Measurements from ENCODE around the gene GPD2.

Gene GPD2

DNA sequence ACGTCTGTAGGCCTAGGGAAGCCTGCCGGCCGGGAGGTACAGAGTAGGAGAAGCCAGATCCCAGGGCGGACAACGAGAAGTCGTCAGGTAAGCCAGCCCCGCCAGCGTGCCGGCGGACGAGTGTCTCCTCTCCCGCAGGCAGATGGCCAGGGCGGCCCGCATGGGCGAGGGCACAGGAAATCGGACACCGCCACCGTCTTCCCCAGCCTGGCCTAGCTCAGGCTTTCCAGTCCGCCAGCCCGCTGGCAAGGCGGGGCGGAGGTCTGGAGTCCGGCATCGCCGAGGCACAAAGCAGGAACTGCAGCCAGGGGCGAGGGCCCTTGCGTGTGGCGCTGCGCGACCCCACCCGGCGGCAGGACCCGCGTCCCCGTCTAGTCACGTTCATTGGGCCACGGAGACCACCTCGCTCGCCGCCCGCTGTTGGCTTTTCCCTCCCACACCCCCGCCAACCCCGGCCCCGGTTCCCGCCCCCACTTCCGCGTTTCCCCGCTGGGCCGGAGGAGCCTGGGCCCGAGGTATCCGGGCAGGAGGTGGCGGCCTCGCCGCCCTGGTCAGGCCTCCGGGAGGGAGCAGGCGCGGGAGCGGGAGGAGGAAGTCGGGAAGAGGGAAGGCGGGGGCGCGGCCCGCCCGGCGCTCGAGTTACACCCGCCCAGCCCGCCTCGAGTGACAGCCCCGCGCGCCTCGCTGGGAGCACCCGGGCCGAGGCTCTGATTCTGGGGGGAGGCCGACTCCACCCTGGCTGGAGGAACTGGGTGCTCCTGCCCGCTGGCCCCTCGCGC, at the start of gene GPD2:
Gene GPD2 (plus strand): TSS at position 662 of the 779 bp plus-strand sequence. CDS start 39,727 bp downstream, outside the sequence.
- DNase-seq: no peak

DNA sequence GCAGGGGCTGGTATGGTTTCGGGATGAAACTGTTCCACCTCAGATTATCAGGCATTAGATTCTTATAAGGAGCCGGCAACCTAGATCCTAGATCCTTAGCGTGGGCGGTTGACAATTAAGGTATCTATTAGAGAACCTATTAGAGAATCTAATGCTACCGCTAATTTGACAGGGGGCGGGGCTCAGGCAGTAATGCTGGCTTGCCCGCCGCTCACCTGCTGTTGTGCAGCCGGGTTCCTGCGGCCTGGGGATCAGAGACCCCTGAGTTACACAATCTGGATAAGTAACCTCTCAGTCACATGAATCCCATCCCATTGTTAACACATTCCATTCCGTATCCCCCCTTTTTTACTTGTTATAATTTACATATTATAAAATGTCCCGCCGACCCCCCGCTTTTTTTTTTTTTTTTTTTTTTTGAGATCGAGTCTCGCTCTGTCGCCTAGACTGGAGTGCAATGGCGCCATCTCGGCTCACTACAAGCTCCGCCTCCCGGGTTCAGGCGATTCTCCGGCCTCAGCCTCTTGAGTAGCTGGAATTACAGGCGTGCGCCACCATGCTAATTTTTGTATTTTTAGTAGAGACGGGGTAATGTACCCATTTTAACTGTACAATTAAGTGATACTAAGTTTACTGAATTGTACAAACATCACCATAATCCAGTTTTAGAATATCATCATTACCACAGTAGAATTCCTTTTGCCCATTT, 42.0 kb upstream of the GPD2 start:
- no peak for DNase-seq

DNA sequence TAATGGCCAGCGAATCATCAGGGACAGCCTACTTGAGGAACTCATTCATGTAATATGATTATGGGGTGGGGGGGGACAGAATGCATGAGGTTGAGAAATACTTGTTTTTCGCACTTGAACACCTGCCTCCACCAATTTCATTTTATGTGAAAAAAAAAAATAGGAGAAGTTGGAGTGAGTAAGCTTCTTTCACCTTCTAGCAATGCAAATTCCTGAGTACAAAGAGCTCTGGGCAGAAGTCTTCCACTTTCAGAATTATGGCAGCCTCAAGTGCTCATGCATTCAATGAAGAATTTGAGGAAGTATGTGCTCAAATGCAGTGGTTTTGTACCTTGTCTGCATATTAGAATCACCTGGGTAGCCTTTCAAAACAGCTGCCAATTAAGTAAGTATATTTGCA, 40.1 kb upstream of the GPD2 start:
- no peak for DNase-seq

- DNase-seq: no peak
Observed at GRCh38 chr2:156397229-156397628, 39.0 kb upstream of the GPD2 start.

- DNase-seq: no peak
Observed at GRCh38 chr2:156398176-156398575, 38.0 kb upstream of the GPD2 start.

DNA sequence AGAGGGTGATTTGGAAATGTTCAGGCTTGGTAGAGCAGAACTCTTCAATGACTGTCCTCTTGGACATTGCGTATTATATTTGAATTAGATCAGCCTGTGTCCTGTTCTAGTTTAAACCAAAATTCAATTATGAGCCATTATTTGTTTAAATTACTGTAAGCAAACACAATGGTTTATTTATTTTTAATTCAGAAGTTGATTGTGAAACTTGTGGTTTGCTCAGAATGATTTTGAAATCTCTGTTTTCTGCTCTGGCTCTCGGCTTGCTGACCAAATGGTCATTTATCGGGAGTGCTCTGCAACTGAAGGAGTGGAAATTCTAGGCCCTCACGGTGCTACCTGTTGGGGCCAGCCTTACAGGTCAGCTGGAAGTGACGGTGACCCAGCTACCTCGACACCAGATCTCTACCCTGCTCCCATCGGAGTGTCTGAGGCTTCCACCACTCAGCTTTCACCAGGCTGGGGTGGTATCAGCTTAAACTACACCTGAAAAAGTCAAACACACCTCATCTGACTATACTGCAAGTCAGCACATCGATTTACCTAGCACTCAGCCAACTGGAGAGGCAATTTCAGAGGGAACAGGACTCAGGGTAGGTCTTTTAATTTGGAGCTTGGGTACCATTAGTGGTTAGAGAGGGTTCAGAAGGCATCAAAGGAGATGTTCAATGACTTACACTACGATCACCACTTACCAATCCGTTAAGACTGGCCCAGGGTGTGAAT, 36.8 kb upstream of the GPD2 start:
- no peak for DNase-seq

GRCh38 chr2:156399950-156400705, 36.1 kb upstream of the GPD2 start:
- DNase-seq: no peak

GRCh38 chr2:156400706-156401678, 35.2 kb upstream of the GPD2 start:
- DNase-seq: peak; percentile 66

DNA sequence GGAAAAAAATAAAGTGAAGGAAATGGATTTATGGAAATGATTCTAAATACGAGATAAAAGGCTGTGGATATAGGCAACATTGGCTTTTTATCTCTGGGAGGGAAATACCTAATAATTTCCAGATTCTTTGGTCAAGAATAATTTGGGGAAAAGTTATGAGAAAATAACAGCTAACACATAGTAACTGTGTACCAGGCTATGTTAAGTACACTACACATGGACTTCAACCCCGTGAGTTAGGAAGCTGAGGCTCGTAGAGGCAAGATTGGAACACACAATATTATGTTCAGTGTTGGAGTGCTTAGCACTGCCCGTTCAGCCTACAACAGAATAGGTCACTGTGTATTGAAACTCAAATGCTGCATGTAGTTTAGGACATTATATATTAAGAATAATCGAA, 34.3 kb upstream of the GPD2 start:
- no peak for DNase-seq

DNA sequence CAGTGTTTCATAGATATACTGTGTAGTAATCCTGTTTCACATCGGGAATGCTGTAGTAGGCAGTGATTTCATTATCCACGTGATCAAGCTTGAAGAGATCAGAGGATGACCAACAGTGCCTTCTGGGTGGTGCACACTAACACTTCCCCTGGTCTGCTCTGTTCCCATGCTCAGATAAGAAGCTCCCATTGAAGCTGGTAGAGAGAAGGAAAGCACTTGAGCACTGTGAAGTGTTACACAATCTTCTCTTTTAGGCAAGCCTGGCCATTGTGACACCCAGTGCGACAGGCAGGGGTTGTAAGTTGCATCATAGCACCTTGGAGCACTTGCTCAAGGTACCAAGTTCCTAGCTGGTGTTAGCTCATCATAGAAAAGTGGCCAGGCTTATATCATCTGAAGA, 30.6 kb upstream of the GPD2 start:
- no peak for DNase-seq

DNA sequence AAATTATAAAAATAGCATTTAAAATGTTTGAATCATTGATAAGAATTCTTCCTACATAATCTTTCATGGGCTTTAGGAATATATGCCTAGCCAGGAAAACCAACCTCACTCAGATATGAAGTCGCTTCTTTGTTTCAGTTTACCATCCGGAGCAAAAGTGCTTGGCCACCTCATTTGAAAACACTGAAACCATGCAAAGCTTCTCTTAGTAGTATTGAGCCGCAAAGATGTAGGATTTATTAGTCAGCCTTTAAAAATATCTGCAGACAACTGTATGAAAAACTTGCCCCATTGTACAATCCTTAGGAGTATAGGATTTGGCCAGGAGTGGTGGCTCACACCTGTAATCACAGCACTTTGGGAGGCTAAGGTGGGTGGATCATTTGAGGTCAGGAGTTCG, 24.3 kb upstream of the GPD2 start:
- no peak for DNase-seq

DNA sequence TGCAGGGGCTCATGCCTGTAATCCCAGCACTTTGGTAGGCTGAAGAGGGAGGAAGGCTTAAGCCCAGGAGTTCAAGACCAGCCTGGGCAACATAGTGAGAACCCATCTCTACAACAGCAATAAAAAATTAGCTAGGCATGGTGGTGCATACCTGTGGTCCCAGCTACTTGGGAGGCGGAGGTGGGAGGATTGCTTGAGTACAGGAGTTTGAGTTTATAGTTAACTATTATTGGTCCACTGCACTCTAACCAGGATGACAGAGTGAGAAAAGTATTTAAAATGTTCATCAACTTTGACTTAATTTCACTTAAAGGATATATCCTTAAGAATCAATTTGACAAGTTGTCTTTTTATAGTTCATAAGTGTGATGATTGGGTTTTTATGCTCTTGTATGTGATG, 14.3 kb upstream of the GPD2 start:
- no peak for DNase-seq

DNA sequence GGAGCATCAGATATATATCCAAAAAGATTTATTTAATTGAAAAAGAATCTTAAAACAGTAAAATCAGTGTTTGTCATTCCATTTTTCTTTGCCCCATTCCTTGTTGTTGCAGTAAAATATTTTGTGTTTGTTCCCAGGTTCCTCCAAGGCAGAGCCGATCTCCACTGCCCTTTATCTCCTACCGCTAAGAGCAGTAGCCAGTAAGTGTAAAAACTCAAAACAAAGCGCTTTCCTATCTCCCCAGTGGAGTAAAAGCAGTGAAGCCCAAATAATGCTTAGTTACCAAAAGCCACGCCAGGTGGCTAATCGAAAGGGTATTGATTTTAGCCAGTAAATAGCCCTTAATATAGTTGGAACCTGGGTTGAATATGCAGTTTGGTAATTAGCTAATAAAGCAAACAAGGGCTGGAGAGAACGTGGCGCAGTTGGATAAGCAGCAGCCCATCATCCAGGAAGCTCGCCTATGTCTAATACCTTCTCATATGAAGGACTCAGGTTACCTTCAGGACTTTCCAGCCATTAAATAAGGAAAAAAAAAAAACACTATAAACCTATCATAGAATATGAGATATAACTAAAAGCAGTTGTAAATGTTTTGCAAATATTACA, 12.4 kb upstream of the GPD2 start:
- DNase-seq: no peak

GRCh38 chr2:156427074-156427473, 9.1 kb upstream of the GPD2 start:
- DNase-seq: no peak

DNA sequence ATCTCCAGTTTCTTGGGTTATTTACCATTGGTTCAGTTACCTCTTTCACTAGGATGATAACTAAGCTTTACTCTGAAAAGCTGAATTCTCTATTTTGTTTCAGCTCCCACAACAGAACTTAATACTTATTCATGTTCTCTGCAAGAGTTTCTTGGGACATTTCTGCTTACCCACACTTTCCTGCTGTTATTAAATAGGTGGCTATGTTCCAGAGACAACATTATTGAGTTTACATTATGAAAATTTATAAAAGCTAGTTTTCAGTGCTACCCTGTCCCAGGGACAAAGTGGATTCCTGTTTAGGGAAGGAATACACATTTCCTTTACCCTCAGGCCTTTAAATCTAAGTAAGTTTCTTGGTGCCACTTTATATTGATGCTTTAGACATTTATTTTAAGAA, 7.0 kb upstream of the GPD2 start:
- no peak for DNase-seq

DNA sequence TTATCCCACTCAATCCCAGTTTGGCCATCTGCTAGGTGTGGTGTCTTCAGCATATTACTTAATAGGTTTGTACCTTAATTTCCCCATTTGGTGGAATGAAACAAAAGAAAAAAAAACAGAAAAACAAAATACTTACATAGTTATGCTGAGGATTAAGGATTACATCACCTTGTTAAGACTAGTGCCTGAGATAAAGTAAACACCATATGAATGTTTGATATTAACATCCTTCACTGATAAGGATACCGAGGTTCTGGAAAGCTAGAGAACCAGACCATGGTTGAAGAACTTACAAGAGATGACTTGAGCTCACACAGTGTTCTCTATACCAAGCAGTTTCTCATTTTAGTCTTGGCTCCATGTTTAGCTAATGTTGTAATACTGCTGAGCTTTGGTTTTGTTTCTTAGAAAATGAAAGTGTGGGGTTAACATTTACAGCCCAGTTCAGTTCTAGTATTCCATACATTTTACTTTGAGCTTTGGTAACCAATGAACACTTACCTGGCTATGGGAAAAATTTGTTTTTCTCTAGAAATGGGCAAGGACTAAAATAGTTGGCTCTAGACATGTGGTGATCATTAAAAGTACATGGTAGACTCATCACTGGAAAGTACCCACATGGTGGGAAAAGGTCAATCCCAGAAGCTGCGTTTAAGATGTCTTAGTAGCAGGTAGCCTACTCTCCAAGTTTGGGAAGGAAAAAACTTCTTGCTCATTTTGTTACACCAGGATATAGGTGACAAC, 5.8 kb upstream of the GPD2 start:
- no peak for DNase-seq

DNA sequence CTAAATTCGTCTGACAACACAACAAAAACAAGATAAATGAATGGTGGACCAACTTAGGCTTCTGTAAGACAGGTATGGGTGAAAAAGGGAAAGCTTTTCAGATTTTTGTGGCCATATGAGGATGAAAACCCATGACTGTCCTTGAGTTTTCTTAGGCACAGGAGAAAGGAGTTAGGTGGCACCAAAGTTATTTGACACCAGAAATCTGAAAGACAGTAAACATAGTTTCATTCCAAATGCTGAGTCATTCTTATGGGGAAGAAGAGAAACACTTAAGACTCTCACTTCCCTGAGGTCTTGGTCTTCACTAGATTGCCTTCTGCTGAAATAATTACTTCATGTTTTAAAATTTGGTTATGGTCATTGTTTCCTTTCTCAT, 5.2 kb upstream of the GPD2 start:
- DNase-seq: no peak

DNA sequence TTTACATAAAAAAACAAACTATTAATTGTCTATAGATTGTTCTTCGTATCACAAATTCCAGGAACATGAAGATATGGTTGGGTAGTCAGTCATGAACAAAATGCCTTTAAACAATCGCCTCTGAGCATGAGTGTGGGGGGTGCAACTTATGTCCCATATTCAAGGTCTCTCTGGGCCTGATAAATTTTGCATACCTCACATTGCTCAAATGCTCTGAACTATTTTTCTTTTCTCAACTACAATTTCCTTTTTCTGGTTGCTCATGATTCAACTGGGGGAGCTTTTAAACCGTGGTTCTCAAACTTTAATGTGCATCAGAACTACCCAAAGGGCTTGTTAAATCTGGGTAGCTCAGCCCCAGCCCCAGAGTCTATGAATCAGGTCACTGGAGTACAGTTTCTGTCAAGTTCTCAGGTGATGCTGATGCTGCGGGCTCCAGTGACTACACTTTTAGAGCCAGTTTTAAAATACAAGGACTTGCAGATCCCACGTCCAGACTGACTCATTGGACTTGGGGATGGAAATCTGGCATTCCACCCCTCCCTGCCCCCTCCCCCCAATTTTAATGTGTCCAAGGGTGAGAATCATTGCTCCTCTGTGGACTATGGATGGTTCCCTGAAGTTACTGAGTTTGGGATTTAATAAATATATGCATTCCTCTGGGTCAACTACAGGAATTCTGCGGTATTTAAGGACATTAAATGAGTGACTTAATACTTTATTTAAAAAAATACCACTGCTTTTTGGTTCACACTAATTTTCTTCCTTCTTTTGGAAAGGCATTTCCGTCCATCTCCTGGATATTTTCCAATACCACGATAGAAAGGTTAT, 1.5 kb upstream of the GPD2 start:
- no peak for DNase-seq

DNA sequence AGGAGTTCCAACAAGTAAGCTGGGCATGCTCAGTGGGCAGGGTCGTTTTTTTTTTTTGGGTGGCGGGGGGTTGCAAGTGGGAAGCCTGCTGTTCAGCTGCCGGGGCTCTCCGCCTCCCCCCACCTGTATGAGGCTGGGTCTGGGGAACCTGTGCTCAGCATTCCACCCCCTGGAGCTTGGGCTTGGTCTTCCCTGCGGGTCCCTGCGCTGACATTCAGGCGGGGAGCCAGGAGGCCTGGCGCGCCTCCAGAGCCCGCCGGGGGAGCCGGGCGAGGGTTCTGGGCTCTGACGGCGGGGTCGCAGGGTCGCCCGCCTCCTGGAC, 822 bp upstream of the GPD2 start:
- DNase-seq: no peak

DNA sequence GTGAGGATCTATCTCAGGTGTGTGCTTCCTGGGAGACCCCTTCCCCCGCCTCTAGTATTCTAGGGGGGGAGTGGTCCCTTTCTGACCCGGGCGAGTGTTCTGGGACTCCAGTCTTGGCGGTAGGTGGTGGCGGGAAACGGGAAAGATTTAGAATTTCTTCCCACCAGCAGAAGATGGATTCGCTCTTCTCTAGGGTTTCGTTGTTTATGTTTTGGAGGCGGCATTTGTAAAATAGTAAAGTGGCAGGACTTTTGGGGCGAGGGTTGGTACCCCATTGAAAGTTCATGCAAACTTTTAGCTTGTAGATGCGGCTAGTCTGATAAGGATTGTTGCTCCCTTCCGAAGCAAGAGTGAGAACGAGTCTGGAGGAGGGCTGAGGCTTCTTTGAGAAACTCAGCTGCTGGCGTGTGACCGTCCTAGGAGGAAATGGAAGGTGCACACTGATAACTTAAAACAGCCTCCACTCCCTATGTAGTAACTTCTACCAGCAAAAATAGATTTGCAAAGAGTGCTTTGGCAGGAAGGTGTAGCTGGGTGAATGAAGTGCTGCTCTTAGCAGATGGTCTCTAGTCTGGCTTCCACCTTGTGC, 412 bp downstream of the GPD2 start:
- DNase-seq: no peak

All from NCI-H524 treated with DMSO at 0.1 percent for 48 hours (cell line).